ENCODE results near the gene CLEC16A.

DNA sequence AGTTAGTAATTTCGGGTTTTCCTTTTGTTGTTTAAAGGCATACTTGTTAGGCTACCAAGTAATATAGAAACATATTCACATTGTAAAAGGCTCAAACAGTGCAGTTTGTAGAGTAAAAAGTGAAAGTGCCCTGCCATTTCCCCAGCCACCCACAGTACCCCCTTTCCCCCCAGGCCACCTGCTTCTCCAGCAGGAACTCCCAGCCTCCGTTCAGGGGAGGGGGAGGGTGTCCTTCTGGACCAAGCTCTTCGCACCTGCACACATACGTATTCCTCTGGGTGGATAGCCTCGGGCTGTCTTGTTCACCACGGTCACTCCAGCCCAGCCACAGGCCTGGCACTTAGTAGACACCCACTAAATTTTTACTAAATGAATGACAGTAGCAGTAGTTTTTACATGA, 144.5 kb downstream of the CLEC16A start:
- no peak for TF ChIP-seq POLR2AphosphoS5 (IDR thresholded peaks at IDR 0.05; ENCODE audit: low read depth)
- no peak for TF ChIP-seq CTCF (IDR thresholded peaks at IDR 0.05; ENCODE audit: insufficient read depth, low read length)
- TF ChIP-seq GABPA (IDR thresholded peaks at IDR 0.05; ENCODE audit: low read depth) = no peak
- TF ChIP-seq SPI1 (IDR thresholded peaks at IDR 0.05; ENCODE audit: borderline replicate concordance, low read depth) = no peak

Measured in HL-60 (cell line).